Panc1 (cell line): ENCODE data around the gene ZKSCAN4. TPM values are rescaled to one million over a fixed set of nuclear protein-coding genes. Genes with fewer than 3 reads are reported as not detected.

Experiments
- ATAC-seq: fragments of 200-7000 bp; cut with Tn5 transposase; 2 replicates; pipeline ENCODE4 v1.9.1; 2020; ENCODE audit warnings: mild to moderate bottlenecking, moderate library complexity
- BruUV-seq: library from RNA; stranded (reverse); fragments of 400-500 nt; replicated peaks from 2 replicates; lab custom pipeline; 2021; lab: Mats Ljungman, UMichigan
- CTCF ChIA-PET: fragments of 300-600 bp; sonication (Branson Sonifier 250); formaldehyde crosslinking; loops from one replicate; lab custom pipeline; 2022; ENCODE audit warnings: antibody characterized with exemption; lab: Charles Lee
- POLR2A ChIA-PET: fragments of 300-600 bp; sonication (Branson Sonifier 250); formaldehyde crosslinking; loops from one replicate; lab custom pipeline; 2022; ENCODE audit warnings: antibody characterized with exemption; lab: Charles Lee
- DNase-seq: peaks from one replicate; pipeline ENCODE4 v3.0.0-alpha.2; 2010; ENCODE audit warnings: low read depth, low spot score
- H3K27ac ChIP-seq: 2 replicates; pipeline ENCODE4 v1.5.1; 2011; ENCODE audit warnings: mild to moderate bottlenecking, low read length, inconsistent platforms
- H3K27me3 ChIP-seq: fragments of 200-500 bp; sonication (Bioruptor generic); 2 replicates; pipeline ENCODE4 v1.6.0; 2014; ENCODE audit warnings: low read length, inconsistent platforms; ENCODE audit not compliant: control insufficient read depth, insufficient read depth
- H3K36me3 ChIP-seq: fragments of 200-500 bp; sonication (Bioruptor generic); 2 replicates; pipeline ENCODE4 v1.5.1; 2014; ENCODE audit warnings: inconsistent platforms, mild to moderate bottlenecking, low read length, moderate library complexity; ENCODE audit not compliant: control insufficient read depth, insufficient read depth
- H3K4me1 ChIP-seq: 2 replicates; pipeline ENCODE4 v1.5.1; 2011; ENCODE audit warnings: inconsistent platforms, mild to moderate bottlenecking, low read length, moderate library complexity; ENCODE audit not compliant: control insufficient read depth, insufficient read depth
- H3K4me3 ChIP-seq, 2 experiments: 2 replicates each; pipeline ENCODE4 v1.5.1; 2011 to 2012; ENCODE audit warnings: low read depth in 2 of 2, low read length in 2 of 2, mild to moderate bottlenecking in 2 of 2, inconsistent platforms in 1 of 2, moderate library complexity in 1 of 2
- H3K9me3 ChIP-seq: fragments of 200-500 bp; sonication (Bioruptor generic); 2 replicates; pipeline ENCODE4 v1.5.1; 2014; ENCODE audit warnings: low read depth, mild to moderate bottlenecking, inconsistent platforms, low read length, moderate library complexity; ENCODE audit not compliant: control insufficient read depth, insufficient read depth
- CTCF ChIP-seq: fragments of 450-650 bp; IDR thresholded peaks from 2 replicates; pipeline ENCODE4 v1.5.1; 2017; ENCODE audit warnings: mild to moderate bottlenecking
- POLR2AphosphoS5 ChIP-seq: IDR thresholded peaks from 2 replicates; pipeline ENCODE4 v1.6.1; 2012; ENCODE audit warnings: mild to moderate bottlenecking, low read depth, low read length, moderate library complexity
- REST ChIP-seq, 2 experiments: IDR thresholded peaks; 2 replicates each; pipeline ENCODE4 v1.6.1; 2011 to 2012; ENCODE audit warnings: low read depth in 2 of 2, control low read depth in 1 of 2, low read length in 1 of 2, mild to moderate bottlenecking in 1 of 2, moderate library complexity in 1 of 2; ENCODE audit not compliant: insufficient read depth in 1 of 2
- SIN3A ChIP-seq: IDR thresholded peaks from 2 replicates; pipeline ENCODE4 v1.6.1; 2012; ENCODE audit warnings: low read depth, mild to moderate bottlenecking, low read length, moderate library complexity, borderline replicate concordance; ENCODE audit not compliant: insufficient read depth
- TCF7L2 ChIP-seq: IDR thresholded peaks from 2 replicates; pipeline ENCODE4 v1.6.1; 2011; ENCODE audit warnings: mild to moderate bottlenecking, low read depth, low read length, inconsistent platforms
- in situ Hi-C: cut with HindIII; loops from 2 replicates; pipeline ENCODE4 v1.10.0; 2016; ENCODE audit warnings: low sequenced_read_pairs, low pct_unique_long_range_greater_than_20kb
- intact Hi-C: fragments of 100-400 bp; cut with micrococcal nuclease; formaldehyde crosslinking; loops from one replicate; pipeline ENCODE4 v1.10.0; 2022; ENCODE audit not compliant: unreplicated experiment
- total RNA-seq: library from RNA; stranded (reverse); gene quantifications from one replicate; pipeline ENCODE4 v1.2.1, GENCODE V29; 2021; ENCODE audit not compliant: unreplicated experiment

Gene ZKSCAN4
- total RNA-seq, 1 experiment from 2014 or later = 4.4 TPM

GRCh38 chr6:28280595-28281287 lies 28.7 kb upstream of the ZKSCAN4 start:
- intact Hi-C loops (no loop called here), in situ Hi-C loops (no loop called here)
- no peaks in the 10 kb centered on the region for H3K27me3 ChIP-seq
- peak overlapping the region; percentile 68 to 82 for H3K4me3 ChIP-seq
- TF ChIP-seq CTCF (no peak), TCF7L2 (no peak)
- ATAC-seq = no peak
- no TSS peak for BruUV-seq
- peaks cover 7% of the 10 kb centered on the region; the same call in 1 of the 2 replicates for H3K4me1 ChIP-seq
- H3K36me3 ChIP-seq = 0 out of 2 replicates have a peak, but pooled peaks cover 3% of the 10 kb centered on the region
- POLR2A ChIA-PET = no interaction called here
- DNase-seq = no peak
- H3K9me3 ChIP-seq = no peaks in the 10 kb centered on the region; the same call in 1 of the 2 replicates
- peak overlapping the region; percentile 89 for H3K27ac ChIP-seq
- CTCF ChIA-PET = no interaction called here

DNA sequence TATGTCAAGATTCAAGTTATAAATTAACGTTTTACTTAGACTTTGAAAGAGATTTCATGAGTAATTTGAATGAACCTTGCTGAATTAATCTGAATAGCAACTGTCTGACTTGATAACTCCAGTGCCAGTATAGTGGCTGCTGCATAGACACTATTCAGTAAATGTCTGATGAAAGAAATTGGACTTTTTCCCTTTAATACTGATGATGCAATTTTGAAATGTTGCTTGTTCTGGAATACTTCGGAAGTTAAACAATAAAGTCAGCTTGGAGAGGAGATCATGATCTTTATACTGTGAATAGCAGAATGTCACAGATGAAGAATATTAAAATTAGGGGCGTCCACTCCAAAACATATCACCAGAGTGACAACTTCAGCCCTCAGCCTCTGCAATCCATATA lies 25.7 kb upstream of the ZKSCAN4 start:
- Histone ChIP-seq H3K4me1 (peaks cover 4% of the 10 kb centered on the region; the same call in 1 of the 2 replicates), H3K27me3 (no peaks in the 10 kb centered on the region), H3K27ac (no peak overlapping the region), H3K4me3 (no peak overlapping the region), H3K9me3 (no peaks in the 10 kb centered on the region; the same call in 1 of the 2 replicates), H3K36me3 (no peaks in the 10 kb centered on the region)
- BruUV-seq = no TSS peak
- DNase-seq = no peak
- CTCF ChIA-PET = no interaction called here
- TF ChIP-seq TCF7L2 = no peak
- TF ChIP-seq POLR2AphosphoS5 = no peak
- TF ChIP-seq REST (IDR thresholded peaks at IDR 0.05; ENCODE audit: insufficient read depth in 1 of 2, low read depth in 2 of 2, low read length in 1 of 2) = no peak
- no peak for TF ChIP-seq CTCF
- no peak for TF ChIP-seq SIN3A
- intact Hi-C loops = no loop called here
- POLR2A ChIA-PET = no interaction called here
- ATAC-seq = no peak
- in situ Hi-C loops = no loop called here
